ENCODE measurements around the gene POLG.
"Not testable (repeated sequence)": the region's sequence is repeated elsewhere in the genome, so short reads cannot be mapped to it uniquely, and the experiment has no call there.

The POLG gene

GRCh38 chr15:89278307-89278706, 56.3 kb downstream of the POLG start:
- Histone ChIP-seq H3K4me3 (ENCODE audit: insufficient read depth, low read depth, low read length) (no peak overlapping the region), H3K4me1 (ENCODE audit: control insufficient read depth, insufficient read depth, low read length) (no peaks in the 10 kb centered on the region), H3K9me3 (ENCODE audit: control insufficient read depth, low read length) (no peaks in the 10 kb centered on the region), H3K27me3 (ENCODE audit: control insufficient read depth, insufficient read depth, low read length, poor library complexity, severe bottlenecking) (no peaks in the 10 kb centered on the region), H3K27ac (ENCODE audit: insufficient read depth, low read depth, low read length, poor library complexity, severe bottlenecking) (no peak overlapping the region), H3K36me3 (ENCODE audit: control insufficient read depth, insufficient read depth, low read length) (peaks cover 43% of the 10 kb centered on the region)
- 94 to 100% methylated on average over 1 of the region's 1 CpG for WGBS, 2 experiments

DNA sequence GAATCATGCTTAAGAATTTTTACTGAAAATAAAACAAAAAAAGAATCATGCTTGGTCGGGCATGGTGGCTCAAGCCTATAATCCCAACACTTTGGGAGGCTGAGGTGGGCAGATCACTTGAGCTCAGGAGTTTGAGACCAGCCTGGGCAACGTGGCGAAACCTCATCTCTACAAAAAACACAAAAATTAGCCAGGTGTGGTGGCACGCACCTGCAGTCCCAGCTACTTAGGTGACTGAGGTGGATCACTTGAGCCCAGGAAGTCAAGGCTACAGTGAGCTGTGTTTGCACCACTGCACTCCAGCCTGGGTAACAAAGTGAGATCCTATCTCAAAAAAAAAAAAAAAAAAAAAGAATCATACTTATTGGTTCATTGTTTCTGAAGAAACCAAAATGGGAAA, 57.3 kb downstream of the POLG start:
- not testable (repeated sequence) for H3K27ac ChIP-seq (ENCODE audit: insufficient read depth, low read depth, low read length, poor library complexity, severe bottlenecking)
- 89 to 90% methylated on average over 4 of the region's 4 CpGs for WGBS, 2 experiments

More for the DNA sequence above, 57.3 kb downstream of the POLG start:
- not testable (repeated sequence) for H3K4me1 ChIP-seq (ENCODE audit: control insufficient read depth, insufficient read depth, low read length); H3K9me3 ChIP-seq (ENCODE audit: control insufficient read depth, low read length); H3K27me3 ChIP-seq (ENCODE audit: control insufficient read depth, insufficient read depth, low read length, poor library complexity, severe bottlenecking); H3K4me3 ChIP-seq (ENCODE audit: insufficient read depth, low read depth, low read length)
- peaks cover 33% of the 10 kb centered on the region for H3K36me3 ChIP-seq (ENCODE audit: control insufficient read depth, insufficient read depth, low read length)
